GM12874 (cell line): ENCODE data around the gene SUSD3.

Experiments used
- CTCF ChIP-seq: IDR thresholded peaks from 2 replicates; pipeline ENCODE4 v1.5.1; 2011; ENCODE audit warnings: low read depth, mild to moderate bottlenecking, control low read depth, low read length, moderate library complexity; ENCODE audit not compliant: insufficient read depth

Gene SUSD3

GRCh38 chr9:93032545-93032944, 26.0 kb upstream of the SUSD3 start:
- TF ChIP-seq CTCF, result no peak

GRCh38 chr9:93033531-93033930, 25.0 kb upstream of the SUSD3 start:
- TF ChIP-seq CTCF, result no peak

GRCh38 chr9:93035106-93035660, 23.3 kb upstream of the SUSD3 start:
- no peak for TF ChIP-seq CTCF

- TF ChIP-seq CTCF, result no peak
These were observed 22.6 kb upstream of the SUSD3 start for GRCh38 chr9:93035821-93036351.

- TF ChIP-seq CTCF, result peak; percentile 20; the same call in 1 of the 2 replicates
These were observed 21.5 kb upstream of the SUSD3 start for GRCh38 chr9:93036887-93037475.

- no peak for TF ChIP-seq CTCF
These were observed 21.0 kb upstream of the SUSD3 start for GRCh38 chr9:93037476-93037971.

- no peak for TF ChIP-seq CTCF
These were observed 19.6 kb upstream of the SUSD3 start for GRCh38 chr9:93038918-93039317.
